SU-DHL-6 (cell line): Measurements from ENCODE around the gene ZNF862.
"Not testable (repeated sequence)": the region's sequence is repeated elsewhere in the genome, so short reads cannot be mapped to it uniquely, and the experiment has no call there.

Experiments
- EZH2phosphoT487 ChIP-seq: fragments of 200-600 bp; sonication (generic), shearing (Covaris generic); conservative IDR thresholded peaks from 2 replicates; pipeline ENCODE4 v1.6.1; 2018; ENCODE audit warnings: mild to moderate bottlenecking, antibody characterized with exemption, low read length, moderate library complexity, mixed read lengths
- TF ChIP-seq, protein P1 (sequence below): fragments of 200-600 bp; sonication (generic); IDR thresholded peaks from one replicate; pipeline ENCODE4 v1.5.1; 2017; ENCODE audit warnings: antibody characterized with exemption, mild to moderate bottlenecking, low read length, moderate library complexity; ENCODE audit not compliant: insufficient read depth, poor library complexity, severe bottlenecking

DNA sequence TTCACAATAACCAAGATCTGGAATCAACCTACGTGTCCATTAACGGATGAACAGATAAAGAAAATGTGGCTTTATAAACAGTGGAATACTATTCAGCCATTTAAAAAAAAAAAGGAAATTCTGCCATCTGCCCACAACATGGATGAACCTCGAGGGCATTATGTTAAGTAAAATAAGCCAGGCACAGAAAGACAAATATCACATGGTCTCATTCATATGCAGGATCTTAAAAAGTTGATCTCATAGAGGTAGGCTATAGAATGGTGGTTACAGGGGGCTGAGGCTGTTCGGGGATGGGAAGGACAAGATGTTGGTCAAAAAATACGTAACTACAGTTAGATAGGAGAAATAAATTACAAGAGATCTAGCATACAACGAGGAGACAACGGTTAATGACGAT, 56.8 kb downstream of the ZNF862 start:
- TF ChIP-seq, protein P1, sequence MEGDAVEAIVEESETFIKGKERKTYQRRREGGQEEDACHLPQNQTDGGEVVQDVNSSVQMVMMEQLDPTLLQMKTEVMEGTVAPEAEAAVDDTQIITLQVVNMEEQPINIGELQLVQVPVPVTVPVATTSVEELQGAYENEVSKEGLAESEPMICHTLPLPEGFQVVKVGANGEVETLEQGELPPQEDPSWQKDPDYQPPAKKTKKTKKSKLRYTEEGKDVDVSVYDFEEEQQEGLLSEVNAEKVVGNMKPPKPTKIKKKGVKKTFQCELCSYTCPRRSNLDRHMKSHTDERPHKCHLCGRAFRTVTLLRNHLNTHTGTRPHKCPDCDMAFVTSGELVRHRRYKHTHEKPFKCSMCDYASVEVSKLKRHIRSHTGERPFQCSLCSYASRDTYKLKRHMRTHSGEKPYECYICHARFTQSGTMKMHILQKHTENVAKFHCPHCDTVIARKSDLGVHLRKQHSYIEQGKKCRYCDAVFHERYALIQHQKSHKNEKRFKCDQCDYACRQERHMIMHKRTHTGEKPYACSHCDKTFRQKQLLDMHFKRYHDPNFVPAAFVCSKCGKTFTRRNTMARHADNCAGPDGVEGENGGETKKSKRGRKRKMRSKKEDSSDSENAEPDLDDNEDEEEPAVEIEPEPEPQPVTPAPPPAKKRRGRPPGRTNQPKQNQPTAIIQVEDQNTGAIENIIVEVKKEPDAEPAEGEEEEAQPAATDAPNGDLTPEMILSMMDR: not testable (repeated sequence)
- TF ChIP-seq EZH2phosphoT487: not testable (repeated sequence)
